ENCODE measurements around the gene PIKFYVE. TPM values are rescaled to one million over a fixed set of nuclear protein-coding genes. Genes with fewer than 3 reads are reported as not detected.

Gene PIKFYVE
- total RNA-seq, 2 experiments from 2014 or later: 27.3 to 32.6 TPM

GRCh38 chr2:208294482-208295024 lies 28.5 kb downstream of the PIKFYVE start:
- ATAC-seq: no peak
- Mint-ChIP-seq H3K9me3 (ENCODE audit: low read depth) (no peaks in the 10 kb centered on the region), H3K36me3 (peaks cover 61% of the 10 kb centered on the region), H3K27me3 (no peaks in the 10 kb centered on the region), H3K27ac (no peak overlapping the region), H3K4me3 (no peak overlapping the region), H3K4me1 (peaks cover 26% of the 10 kb centered on the region)
- CTCF ChIA-PET: no interaction called here
- no peak for DNase-seq

- peaks cover 56% of the 10 kb centered on the region for H3K36me3 Mint-ChIP-seq
- H3K4me1 Mint-ChIP-seq: peaks cover 26% of the 10 kb centered on the region
- DNase-seq (no peak), ATAC-seq (no peak)
- no peak overlapping the region for H3K4me3 Mint-ChIP-seq
- CTCF ChIA-PET: no interaction called here
- no peaks in the 10 kb centered on the region for H3K9me3 Mint-ChIP-seq (ENCODE audit: low read depth)
- no peaks in the 10 kb centered on the region for H3K27me3 Mint-ChIP-seq
- H3K27ac Mint-ChIP-seq: no peak overlapping the region
Measured at GRCh38 chr2:208295834-208296233, 29.8 kb downstream of the PIKFYVE start.

- Mint-ChIP-seq H3K4me3 (no peak overlapping the region), H3K27me3 (no peaks in the 10 kb centered on the region), H3K4me1 (peaks cover 22% of the 10 kb centered on the region), H3K27ac (no peak overlapping the region), H3K36me3 (peaks cover 51% of the 10 kb centered on the region), H3K9me3 (ENCODE audit: low read depth) (no peaks in the 10 kb centered on the region)
- no peak for DNase-seq
- no peak for ATAC-seq
- CTCF ChIA-PET: no interaction called here
Measured at GRCh38 chr2:208296610-208297009, 30.6 kb downstream of the PIKFYVE start.

GRCh38 chr2:208297961-208298360 lies 31.9 kb downstream of the PIKFYVE start:
- Mint-ChIP-seq H3K27ac (no peak overlapping the region), H3K36me3 (peaks cover 42% of the 10 kb centered on the region), H3K9me3 (ENCODE audit: low read depth) (no peaks in the 10 kb centered on the region), H3K4me1 (peaks cover 16% of the 10 kb centered on the region), H3K4me3 (no peak overlapping the region), H3K27me3 (no peaks in the 10 kb centered on the region)
- CTCF ChIA-PET: no interaction called here
- no peak for DNase-seq
- ATAC-seq: no peak

GRCh38 chr2:208300847-208301618 lies 35.0 kb downstream of the PIKFYVE start:
- Mint-ChIP-seq H3K4me3 (no peak overlapping the region), H3K27ac (no peak overlapping the region), H3K4me1 (no peaks in the 10 kb centered on the region), H3K27me3 (no peaks in the 10 kb centered on the region), H3K9me3 (ENCODE audit: low read depth) (no peaks in the 10 kb centered on the region), H3K36me3 (peaks cover 39% of the 10 kb centered on the region)
- CTCF ChIA-PET: interaction anchor here (1.3 kb wide), 1 partner anchor 29 kb away, joined by 4 read pairs; no protein-coding TSS in a partner anchor
- DNase-seq (no peak), ATAC-seq (no peak)

GRCh38 chr2:208304157-208304556 lies 38.1 kb downstream of the PIKFYVE start:
- Mint-ChIP-seq H3K4me3 (no peak overlapping the region), H3K27me3 (no peaks in the 10 kb centered on the region), H3K27ac (no peak overlapping the region), H3K4me1 (no peaks in the 10 kb centered on the region), H3K36me3 (peaks cover 42% of the 10 kb centered on the region), H3K9me3 (ENCODE audit: low read depth) (no peaks in the 10 kb centered on the region)
- no peak for DNase-seq
- ATAC-seq: no peak
- CTCF ChIA-PET: no interaction called here

- Mint-ChIP-seq H3K4me1 (no peaks in the 10 kb centered on the region), H3K4me3 (no peak overlapping the region), H3K27me3 (no peaks in the 10 kb centered on the region), H3K27ac (no peak overlapping the region), H3K9me3 (ENCODE audit: low read depth) (no peaks in the 10 kb centered on the region), H3K36me3 (peaks cover 43% of the 10 kb centered on the region)
- no peak for ATAC-seq
- DNase-seq: no peak
- CTCF ChIA-PET: interaction anchor here (1.1 kb wide), 1 partner anchor 36 kb away, joined by 3 read pairs; no protein-coding TSS in a partner anchor
Measured at GRCh38 chr2:208304695-208305094, 38.6 kb downstream of the PIKFYVE start.

- peaks cover 40% of the 10 kb centered on the region for H3K36me3 Mint-ChIP-seq
- H3K27ac Mint-ChIP-seq: no peak overlapping the region
- CTCF ChIA-PET: no interaction called here
- H3K27me3 Mint-ChIP-seq: no peaks in the 10 kb centered on the region
- H3K9me3 Mint-ChIP-seq (ENCODE audit: low read depth): no peaks in the 10 kb centered on the region
- DNase-seq (no peak), ATAC-seq (no peak)
- H3K4me1 Mint-ChIP-seq: peaks cover 2% of the 10 kb centered on the region
- H3K4me3 Mint-ChIP-seq: no peak overlapping the region
Measured at GRCh38 chr2:208306291-208306690, 40.2 kb downstream of the PIKFYVE start.

GRCh38 chr2:208311321-208311720 lies 45.3 kb downstream of the PIKFYVE start:
- ATAC-seq (no peak), DNase-seq (no peak)
- H3K27ac Mint-ChIP-seq: no peak overlapping the region
- peaks cover 3% of the 10 kb centered on the region for H3K4me1 Mint-ChIP-seq
- H3K9me3 Mint-ChIP-seq (ENCODE audit: low read depth): no peaks in the 10 kb centered on the region
- CTCF ChIA-PET: no interaction called here
- H3K36me3 Mint-ChIP-seq: peaks cover 28% of the 10 kb centered on the region
- no peak overlapping the region for H3K4me3 Mint-ChIP-seq
- H3K27me3 Mint-ChIP-seq: no peaks in the 10 kb centered on the region

- H3K4me1 Mint-ChIP-seq: peaks cover 3% of the 10 kb centered on the region
- no peaks in the 10 kb centered on the region for H3K9me3 Mint-ChIP-seq (ENCODE audit: low read depth)
- no peak for DNase-seq
- no peaks in the 10 kb centered on the region for H3K27me3 Mint-ChIP-seq
- H3K27ac Mint-ChIP-seq: no peak overlapping the region
- H3K36me3 Mint-ChIP-seq: peaks cover 30% of the 10 kb centered on the region
- CTCF ChIA-PET: no interaction called here
- H3K4me3 Mint-ChIP-seq: no peak overlapping the region
- ATAC-seq: no peak
Measured at GRCh38 chr2:208311954-208312353, 45.9 kb downstream of the PIKFYVE start.

- H3K9me3 Mint-ChIP-seq (ENCODE audit: low read depth): no peaks in the 10 kb centered on the region
- no peak for ATAC-seq
Measured at GRCh38 chr2:208315081-208315788, 49.2 kb downstream of the PIKFYVE start.

GRCh38 chr2:208318127-208318526 lies 52.1 kb downstream of the PIKFYVE start:
- Mint-ChIP-seq H3K36me3 (peaks cover 40% of the 10 kb centered on the region), H3K4me1 (peaks cover 10% of the 10 kb centered on the region), H3K4me3 (no peak overlapping the region), H3K27me3 (no peaks in the 10 kb centered on the region), H3K27ac (no peak overlapping the region), H3K9me3 (ENCODE audit: low read depth) (no peaks in the 10 kb centered on the region)
- ATAC-seq (no peak), DNase-seq (no peak)
- CTCF ChIA-PET: no interaction called here

More at GRCh38 chr2:208315081-208315788, 49.2 kb downstream of the PIKFYVE start:
- peaks cover 42% of the 10 kb centered on the region for H3K36me3 Mint-ChIP-seq
- no peak overlapping the region for H3K4me3 Mint-ChIP-seq
- CTCF ChIA-PET: no interaction called here
- peaks cover 12% of the 10 kb centered on the region for H3K4me1 Mint-ChIP-seq
- H3K27me3 Mint-ChIP-seq: no peaks in the 10 kb centered on the region
- H3K27ac Mint-ChIP-seq: no peak overlapping the region
- DNase-seq: no peak

- H3K27ac Mint-ChIP-seq: no peak overlapping the region
- H3K36me3 Mint-ChIP-seq: peaks cover 51% of the 10 kb centered on the region
- H3K4me3 Mint-ChIP-seq: no peak overlapping the region
- ATAC-seq (no peak), DNase-seq (no peak)
- no peaks in the 10 kb centered on the region for H3K27me3 Mint-ChIP-seq
- H3K4me1 Mint-ChIP-seq: peaks cover 10% of the 10 kb centered on the region
- no peaks in the 10 kb centered on the region for H3K9me3 Mint-ChIP-seq (ENCODE audit: low read depth)
- CTCF ChIA-PET: no interaction called here
Measured at GRCh38 chr2:208319391-208319790, 53.3 kb downstream of the PIKFYVE start.

- Mint-ChIP-seq H3K36me3 (peaks cover 53% of the 10 kb centered on the region), H3K9me3 (ENCODE audit: low read depth) (no peaks in the 10 kb centered on the region), H3K27me3 (no peaks in the 10 kb centered on the region), H3K4me1 (peaks cover 9% of the 10 kb centered on the region), H3K27ac (no peak overlapping the region), H3K4me3 (no peak overlapping the region)
- CTCF ChIA-PET: interaction anchor here (2.7 kb wide), 1 partner anchor 66 kb away, joined by 6 read pairs; no protein-coding TSS in a partner anchor
- ATAC-seq: no peak
- DNase-seq: no peak
Measured at GRCh38 chr2:208320686-208321085, 54.6 kb downstream of the PIKFYVE start.

Data from activated CD8-positive, alpha-beta memory T cell treated with anti-CD3 and anti-CD28 coated beads, Interleukin-2, amount 10 ng/mL, durations not matched to agents 7 days and 5 days (primary cell).